GM12892 (cell line): Measurements from ENCODE around the gene AP1S3.

Experiments used
- POLR2A ChIP-seq: IDR thresholded peaks from 2 replicates; pipeline ENCODE4 v1.6.1; 2011; ENCODE audit warnings: low read depth, low read length, control low read depth
- TAF1 ChIP-seq: IDR thresholded peaks from 2 replicates; pipeline ENCODE4 v1.6.1; 2011; ENCODE audit warnings: low read depth, mild to moderate bottlenecking, control low read depth, low read length, borderline replicate concordance

GRCh38 chr2:223847410-223847809 is 10.0 kb upstream of the AP1S3 start:
- TF ChIP-seq TAF1, result no peak
- no peak for TF ChIP-seq POLR2A
